ENCODE measurements around the gene TAGLN3.
A peak's percentile ranks its signal among the peaks of the same experiment; 100 is the strongest.
"Not testable (repeated sequence)": the region's sequence is repeated elsewhere in the genome, so short reads cannot be mapped to it uniquely, and the experiment has no call there.

TAGLN3 gene

DNA sequence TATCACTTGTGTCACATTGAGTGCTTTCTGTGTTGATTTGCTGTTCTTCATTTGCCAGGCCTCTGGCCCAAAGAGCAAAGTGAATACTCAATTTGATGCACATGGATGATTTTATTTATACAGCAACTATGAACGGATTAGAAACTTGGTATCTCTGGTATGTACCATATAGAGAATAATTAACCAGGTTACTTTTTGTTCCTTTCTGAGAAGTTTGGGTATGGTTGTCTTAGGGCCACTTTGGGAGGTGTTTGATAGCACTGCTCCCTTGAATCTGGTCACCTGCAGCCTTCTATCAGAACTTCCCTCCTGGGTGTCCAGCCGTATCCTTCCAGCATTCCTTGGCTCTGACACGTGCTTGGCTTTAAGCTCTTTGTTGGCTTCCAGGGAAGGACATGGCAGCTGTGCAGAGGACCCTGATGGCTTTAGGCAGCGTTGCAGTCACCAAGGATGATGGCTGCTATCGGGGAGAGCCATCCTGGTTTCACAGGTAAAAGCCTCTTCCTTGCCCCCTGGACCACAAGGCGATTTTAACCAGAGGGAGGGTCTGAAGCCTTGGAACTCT, 12.7 kb downstream of the TAGLN3 start:
- no peak for DNase-seq

DNA sequence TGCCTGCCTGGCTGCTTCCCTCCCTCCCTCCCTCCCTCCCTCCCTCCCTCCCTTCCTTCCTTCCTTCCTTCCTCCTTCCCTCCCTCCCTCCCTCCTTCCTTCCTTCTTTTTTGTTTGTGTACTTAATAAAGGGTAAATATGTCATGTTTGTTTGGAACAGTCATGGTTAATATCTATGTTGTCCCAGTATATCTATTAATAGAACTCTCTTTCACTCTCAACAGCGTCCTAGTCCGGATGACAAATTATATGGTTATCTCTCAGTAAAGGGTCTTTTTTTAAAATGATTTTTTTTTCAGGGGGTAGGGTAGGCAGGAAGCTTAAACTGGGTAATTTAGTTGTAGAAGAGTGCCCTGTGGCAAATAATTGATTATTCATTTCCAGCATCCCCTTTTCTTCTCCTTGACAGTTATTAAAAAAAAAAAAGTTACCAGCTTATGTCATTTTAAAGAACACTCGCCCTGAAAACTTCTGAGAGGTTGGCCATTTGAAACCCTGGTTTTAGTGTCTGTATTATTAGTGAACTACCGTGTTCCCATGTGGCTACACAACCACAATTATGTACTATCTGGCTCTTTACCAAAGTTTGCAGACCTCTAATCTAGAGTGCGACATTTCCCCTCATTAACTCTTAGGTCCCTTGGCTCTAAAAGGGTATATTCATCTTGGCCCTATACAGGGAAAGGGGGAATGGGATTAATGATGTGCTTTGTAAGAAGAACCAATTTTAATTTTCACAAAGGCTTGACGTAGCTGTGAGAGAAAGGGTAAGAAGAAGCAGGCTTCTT, 13.7 kb downstream of the TAGLN3 start:
- DNase-seq, result no peak

DNA sequence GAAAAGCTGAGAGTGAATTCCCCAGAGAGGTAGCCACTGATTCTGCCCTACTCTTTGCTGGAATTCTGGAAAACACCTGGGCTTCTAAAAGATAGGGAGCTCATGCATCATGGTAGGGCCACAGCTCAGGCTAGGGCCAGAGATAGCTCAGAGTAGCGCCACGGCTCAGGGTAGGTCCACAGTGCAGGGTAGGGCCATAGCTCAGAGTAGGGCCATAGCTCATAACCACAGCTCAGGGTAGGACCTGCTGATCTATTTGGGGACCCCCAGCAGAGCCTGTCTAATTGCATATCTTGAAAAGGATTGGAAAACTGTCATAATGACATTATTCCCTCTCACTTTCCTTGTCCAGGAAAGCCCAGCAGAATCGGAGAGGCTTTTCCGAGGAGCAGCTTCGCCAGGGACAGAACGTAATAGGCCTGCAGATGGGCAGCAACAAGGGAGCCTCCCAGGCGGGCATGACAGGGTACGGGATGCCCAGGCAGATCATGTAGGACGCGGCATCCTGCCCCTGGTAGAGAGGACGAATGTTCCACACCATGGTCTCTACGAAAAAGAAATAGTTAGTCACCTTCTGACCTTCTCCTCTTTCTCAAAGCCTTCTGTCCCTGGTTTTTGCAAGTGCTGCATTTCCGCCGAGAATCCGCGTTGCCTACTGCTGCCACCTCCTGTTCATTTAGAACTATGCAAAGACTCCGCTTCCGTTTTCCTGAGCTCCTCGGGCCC, 14.5 kb downstream of the TAGLN3 start:
- peak; percentile 62 for DNase-seq

DNA sequence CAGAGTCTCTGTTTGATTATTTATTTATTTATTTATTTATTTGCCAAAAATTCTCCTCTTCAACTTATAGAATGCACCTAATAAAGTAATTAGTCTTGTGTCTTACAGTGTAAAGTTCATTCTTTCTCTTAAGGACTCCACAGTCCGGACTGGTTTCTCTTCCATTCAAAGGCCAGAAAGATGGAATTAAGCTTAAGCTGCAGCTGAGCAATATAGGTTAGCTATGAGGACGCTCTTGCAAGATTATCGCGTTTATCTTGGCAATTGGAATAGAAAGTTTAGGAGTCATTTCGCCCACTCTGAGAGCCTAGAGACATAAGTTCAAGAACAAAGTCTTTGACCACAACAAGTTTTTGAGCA, 15.0 kb downstream of the TAGLN3 start:
- DNase-seq, result no peak

DNA sequence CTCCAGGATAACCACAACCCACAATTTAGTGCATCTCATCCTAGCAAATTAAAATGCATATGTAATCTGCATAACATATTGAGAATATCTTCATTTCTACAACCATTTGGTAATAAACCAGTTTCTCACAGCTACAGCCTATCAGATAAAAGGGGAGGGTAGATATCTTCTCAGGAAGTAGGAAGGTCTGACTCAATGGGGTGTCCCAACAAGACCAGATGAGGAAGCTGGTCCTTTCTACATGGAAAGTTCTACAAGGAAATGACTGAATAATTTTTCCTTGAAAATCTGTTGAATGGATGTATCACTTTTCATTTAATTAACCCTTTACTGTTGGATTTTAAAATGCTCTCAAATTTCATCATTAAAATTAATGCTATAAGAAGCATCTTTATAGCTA, 18.4 kb downstream of the TAGLN3 start:
- DNase-seq, result peak; percentile 15

DNA sequence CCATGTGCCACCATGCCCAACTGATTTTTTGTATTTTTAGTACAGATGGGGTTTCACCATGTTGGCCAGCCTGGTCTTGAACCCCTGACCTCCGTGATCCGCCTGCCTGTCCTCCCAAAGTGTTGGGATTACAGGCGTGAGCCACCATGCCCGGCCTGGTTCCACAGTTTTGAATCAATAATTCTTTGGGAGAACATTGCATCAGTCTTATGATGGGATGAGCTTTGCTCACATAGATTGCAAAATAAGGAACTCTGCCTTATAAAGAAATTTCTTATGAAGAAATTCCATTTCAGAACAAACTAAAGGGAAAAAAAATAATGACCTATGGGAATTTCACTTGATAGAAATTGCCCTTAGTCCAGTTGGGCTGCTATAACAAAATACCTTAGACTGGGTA, 20.0 kb downstream of the TAGLN3 start:
- DNase-seq, result no peak

DNA sequence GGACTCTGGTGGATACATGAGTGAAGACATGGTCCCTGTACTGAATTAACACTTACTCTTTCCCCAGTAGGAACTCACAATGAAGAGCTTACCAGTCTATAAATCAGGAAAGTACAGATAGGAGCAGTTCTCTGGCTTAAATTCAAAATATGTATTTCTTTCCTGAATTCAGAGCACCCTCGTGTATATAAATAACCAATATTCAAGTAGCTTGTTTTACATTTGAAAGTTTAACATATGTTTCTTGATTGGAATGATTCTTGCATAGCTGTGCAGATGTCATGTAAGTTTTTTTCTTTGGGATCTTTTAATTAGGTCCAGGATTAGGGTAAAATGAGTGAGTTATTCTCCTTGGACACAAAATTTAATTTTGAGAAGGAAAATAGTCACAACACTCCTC, 21.0 kb downstream of the TAGLN3 start:
- DNase-seq, result no peak

DNA sequence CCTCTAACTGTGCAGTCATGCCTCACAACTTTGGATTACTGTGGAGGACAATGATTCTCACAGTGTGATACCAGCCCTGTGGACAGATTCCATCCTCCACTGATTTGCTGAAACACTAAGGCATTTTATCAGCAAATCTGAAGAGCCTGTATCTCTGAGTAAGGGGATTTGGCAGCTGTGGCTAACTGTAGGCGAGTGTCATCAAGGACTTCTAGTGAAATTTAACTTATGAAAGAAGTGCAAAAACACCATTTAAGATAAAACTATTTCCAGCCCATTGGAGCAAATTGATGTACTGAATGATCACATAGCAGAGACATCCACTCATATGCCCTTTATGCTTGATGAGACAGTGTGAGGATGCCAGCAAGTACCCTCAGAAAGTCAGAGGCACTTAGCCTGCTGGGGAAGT, 22.0 kb downstream of the TAGLN3 start:
- no peak for DNase-seq

DNA sequence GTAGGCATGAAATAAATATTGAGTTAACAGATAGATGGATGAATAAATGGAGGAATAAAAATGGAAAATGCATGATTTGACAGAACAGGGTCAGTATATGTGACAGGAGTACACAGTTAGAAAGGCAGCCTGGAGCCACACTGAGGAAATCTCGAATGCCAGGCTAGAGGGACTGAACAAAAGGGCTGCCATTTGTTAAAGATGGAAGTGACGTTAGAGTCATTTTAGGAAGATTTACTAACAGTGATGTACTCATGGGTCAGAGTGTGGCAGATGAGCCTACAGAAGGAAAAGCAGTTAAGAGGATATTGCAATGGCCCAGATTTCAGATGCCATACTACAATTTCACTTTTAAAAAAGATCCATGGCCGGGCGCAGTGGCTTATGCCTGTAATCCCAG, 28.4 kb downstream of the TAGLN3 start:
- no peak for DNase-seq

DNA sequence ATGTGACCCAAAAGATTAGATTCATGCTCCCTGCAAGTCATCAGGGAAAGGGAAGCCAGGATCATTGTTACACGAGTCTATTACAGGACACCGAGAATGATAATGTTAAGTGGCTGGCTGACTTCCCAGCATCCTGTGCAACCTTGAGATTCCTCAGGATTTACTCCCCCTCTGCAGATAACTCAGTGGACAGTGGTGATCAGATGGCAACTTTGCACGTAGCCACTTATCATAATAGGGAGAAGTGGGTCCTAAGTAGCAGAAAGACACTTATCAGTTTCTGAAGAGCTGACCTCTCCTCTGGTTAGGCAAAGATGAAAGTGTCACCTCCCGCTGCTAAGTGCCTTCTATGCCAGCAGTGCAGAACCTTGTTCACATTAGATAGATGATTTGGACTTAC, 29.1 kb downstream of the TAGLN3 start:
- DNase-seq, result no peak

DNA sequence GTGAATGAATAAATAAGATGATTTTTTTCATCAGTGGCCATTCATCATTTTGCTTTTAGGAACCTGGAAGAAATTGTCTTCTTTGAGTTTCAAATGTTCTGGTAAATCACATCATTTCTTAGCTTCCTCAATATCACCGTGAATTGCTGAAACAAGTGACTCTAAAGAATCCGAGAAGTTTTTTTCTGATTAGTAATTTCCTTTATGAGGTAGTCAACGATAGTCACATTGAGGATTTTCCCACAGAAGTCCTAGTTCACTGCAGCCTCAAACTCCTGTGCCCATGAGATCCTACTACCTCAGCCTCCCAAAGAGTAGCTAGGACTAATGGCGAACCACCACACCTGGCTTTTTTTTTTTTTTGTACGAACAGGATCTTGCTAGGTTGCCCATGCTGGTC, 32.2 kb downstream of the TAGLN3 start:
- no peak for DNase-seq

DNA sequence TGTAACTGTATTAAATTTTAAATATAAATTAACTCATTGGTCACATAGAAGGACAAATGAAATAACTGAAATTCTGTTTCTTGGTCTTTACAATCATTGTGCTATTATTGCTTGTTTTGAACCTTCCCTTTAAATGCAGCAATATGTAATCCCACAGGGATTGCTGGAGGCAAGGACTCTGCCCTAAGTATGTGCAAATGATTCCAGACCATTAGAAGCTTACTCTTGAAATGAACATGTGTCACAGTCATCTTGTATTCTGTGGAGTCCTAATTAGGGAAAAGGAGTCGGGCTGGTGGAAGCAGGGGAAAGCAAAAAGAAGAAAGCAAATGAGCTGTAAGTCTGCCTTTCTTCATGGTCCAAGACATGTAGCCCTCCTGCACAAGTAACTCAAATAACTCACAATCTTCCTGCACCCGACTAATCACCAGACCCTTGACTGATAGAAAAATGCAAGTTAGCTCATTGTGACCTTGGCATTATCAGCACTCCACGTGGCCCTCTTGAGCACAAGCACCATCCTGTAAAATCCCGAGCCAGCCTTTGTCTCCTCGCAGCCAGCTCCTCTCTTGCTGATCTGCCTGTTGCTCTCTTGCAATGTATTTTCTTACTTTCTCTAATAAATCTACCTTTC, 33.5 kb downstream of the TAGLN3 start:
- DNase-seq, result no peak

DNA sequence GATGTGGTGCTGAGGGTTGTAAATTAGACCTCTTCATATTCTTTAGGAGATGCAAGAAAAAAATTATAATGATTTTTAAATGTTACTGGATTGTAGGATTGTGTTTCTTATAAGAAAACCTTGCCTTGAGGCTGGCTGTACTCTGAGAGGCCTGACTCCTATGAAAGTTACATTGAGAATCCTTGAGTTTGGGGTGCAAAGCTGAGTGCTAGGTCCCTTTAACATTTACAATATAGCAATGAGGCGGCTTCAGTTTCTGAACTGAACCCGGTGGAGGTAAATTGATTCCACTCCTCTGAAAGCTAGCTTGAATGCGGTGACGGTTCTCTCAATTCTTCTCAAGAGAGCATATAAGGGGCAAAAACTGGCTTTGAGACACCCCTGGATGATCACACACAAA, 35.7 kb downstream of the TAGLN3 start, which contains the start of gene TMPRSS7:
TMPRSS7 (plus strand) TSS at position 301 of the 400 bp plus-strand sequence. CDS start 110 bp downstream, outside the sequence.
- DNase-seq, result no peak

DNA sequence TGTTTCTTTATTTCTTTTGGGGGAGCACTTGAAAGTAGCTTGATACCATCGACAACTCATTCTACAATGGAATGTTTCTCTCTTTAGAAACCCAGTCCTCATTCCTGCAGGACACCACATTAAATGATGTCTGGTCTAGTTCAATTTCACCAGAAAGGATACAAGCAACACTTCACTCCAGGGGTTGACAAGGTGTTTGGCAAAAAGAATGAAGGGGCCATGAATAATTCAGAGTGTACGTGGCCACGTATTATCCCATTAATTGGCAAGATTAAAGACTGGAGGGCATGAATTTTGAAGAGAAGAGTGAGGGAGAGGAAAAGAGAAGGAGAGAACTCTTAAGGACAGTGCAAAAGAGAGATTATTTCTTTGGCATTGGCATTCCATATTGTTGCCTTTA, 36.5 kb downstream of the TAGLN3 start:
- no peak for DNase-seq

DNA sequence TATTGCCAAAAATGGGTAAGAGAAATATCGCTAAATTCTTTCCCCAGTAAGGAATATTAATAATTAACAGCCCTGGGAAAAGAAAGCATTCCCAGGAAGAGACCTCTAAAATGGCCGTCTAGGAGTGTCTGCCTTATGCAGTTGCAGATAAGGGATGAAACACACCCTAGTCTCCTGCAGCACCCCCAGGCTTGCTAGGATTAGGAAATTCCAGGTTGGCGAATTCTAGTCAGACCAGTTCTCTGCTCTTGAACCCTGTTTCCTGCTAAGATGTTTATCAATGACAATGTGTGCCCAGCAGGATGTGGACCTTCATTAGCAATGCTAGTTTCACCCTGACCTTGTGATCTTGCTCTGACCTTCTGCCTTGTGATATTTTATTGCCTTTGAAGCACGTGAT, 38.5 kb downstream of the TAGLN3 start:
- DNase-seq, result not testable (repeated sequence)

DNA sequence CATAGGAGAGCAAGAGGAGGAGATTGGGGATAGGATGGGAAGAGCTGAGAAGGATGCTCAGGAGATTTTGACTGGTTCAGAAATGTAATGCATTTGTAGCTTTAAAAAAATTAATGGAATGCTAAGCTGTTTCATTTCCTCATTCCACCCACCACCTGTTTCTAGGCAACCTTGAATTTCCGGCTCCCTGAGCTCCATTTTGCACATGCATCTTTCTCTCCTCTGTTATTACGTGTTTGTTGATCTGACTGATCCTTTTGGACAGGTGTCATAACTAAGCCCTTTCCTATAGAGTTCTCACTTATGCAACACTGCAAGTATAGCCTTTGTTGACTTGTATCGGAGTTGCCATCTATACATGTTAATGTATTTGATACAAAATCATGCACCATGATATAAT, 40.1 kb downstream of the TAGLN3 start:
- DNase-seq, result peak; percentile 12

DNA sequence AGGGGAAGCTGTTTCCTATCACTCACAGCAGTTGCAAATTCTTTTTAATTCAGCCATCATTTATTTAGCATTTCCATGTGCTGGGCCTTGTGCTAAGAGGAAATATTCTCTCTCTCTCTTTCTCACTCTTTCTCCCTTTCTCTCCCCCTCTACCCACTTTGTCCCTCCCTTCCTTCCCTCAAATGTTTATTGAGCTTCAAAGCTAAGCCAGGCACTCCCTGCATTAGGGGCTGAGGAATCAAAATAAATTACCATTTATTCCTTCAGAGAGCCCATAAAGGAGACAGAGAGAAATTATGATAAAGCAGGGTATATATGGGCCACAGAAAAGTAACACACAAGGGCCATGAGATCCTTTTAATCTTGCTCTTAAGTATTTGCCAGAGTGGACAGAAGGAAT, 42.6 kb downstream of the TAGLN3 start:
- DNase-seq, result no peak

DNA sequence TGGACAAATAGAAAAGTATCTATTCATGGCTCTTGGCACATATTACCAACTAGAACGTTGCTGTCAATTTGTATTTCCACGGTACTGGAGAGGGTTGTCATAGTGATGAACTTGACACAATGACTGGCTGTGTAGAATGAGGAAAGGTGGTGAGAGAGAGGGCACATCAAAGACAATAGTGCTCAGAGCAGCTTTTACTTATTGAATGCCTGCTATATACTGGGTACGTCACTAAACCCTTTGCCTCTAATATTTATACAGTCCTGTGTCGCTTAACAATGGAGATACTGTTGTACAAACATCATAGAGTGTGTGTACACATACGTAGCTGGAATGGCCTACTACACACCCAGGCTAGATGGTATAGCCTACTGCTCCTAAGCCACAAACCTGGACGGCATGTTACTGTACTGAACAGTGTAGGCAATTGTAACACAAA, 44.1 kb downstream of the TAGLN3 start:
- no peak for DNase-seq

DNA sequence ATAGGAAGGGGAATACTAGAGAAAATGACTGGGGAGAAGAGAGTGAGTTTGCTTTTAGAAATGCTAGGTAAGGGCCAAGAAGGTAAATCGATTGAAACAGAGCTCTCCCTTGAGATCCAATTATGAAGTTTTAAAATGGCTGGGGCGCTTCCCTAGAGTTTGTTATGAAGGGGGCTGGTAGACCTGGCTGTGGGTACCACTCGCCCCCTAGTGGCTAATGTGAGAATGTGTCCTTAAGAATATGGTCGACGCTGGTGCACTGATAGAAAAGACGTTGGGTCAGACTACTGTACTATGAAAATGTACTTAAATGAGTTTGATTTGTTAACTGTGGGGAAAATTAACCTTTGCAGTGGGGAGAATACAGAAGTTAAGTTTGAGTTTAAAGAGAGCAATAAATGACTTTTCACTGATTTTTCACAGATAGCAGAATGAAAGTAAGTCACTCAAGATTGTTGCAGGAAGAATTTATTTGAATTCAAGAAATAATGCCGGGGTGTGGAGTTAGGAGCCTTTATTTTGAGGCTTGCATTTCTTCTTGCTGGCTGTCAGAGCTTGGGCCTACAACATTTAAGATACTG, 45.0 kb downstream of the TAGLN3 start:
- DNase-seq, result peak; percentile 82

DNA sequence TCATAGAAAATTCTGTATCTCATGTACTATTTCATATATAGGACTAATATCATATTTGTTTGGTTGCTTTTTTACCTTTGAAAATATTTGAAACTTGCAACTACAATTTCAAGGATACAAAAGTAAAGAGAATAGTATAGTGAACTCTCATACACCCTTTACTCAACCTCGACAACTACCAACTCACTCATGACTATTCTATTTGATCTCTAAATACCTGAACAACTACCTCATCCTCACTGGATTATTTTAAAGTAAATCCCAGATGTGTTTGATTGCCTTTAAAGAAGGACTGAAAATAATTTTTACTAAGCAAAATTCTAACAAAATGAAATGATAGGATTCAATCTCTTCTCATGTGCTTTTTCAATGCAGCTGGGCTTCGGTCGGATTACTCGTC, 47.9 kb downstream of the TAGLN3 start:
- DNase-seq, result peak; percentile 29

DNA sequence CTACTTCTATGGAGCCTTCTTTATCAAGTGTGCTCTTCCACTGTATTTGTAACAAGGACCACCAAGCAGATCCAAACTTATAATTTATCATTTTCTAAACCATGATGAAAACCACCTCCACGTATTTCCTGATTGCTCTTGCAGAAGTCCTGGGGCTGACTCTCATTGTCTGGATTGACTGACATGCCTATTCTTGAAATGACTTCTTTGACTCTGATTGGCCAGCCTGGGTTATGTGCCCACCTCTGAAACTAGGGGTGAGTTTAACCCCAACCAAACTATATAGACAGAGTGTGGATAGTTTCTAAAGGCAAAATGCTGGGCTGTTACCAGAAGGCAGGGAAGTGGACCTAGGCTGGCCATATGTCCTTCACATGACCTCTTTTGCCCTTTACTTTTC, 48.5 kb downstream of the TAGLN3 start:
- no peak for DNase-seq

DNA sequence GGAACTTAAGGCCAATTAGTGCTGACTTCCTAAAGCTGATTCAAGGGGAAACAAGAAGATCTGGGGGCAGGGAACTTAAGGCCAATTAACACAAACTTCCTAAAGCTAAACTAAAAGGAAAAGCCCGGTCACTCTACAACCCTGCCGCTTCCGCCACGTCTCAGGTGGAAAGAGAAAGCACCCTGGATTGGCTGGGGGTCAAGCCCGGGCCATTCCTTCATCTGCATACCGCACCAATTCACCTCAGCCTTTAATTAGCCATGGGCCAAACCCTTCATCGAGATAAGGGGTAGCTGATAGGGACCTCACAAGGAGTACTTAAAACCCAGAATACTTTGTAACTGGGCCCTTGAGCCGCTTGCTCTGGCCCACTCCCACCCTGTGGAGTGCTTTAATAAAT, 50.2 kb downstream of the TAGLN3 start:
- no peak for DNase-seq

DNA sequence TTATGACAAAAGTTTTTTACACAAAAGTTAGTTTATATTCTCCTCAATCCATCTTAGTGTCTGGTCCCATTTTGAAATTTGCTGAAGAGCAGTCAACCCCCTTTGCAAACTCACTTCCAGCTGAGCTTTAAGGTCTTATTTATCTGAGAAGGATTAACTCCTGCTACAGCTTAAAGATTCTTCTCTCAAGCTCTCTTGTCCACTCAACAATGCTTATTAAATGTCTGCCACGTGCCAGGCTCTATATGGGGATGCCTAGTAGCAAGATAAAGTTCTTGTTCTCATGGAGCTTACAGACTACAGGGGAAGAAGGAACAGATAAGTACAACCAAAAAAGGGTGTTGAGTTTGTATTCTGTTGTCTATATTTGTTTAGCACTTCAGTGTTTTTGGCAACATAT, 54.5 kb downstream of the TAGLN3 start:
- no peak for DNase-seq
